HepG2 (cell line): Measurements from ENCODE around the gene WDR54. TPM values are rescaled to one million over a fixed set of nuclear protein-coding genes. Genes with fewer than 3 reads are reported as not detected.
A peak's percentile ranks its signal among the peaks of the same experiment; 100 is the strongest.

Source experiments
- CEBPB ChIP-seq: IDR thresholded peaks from 2 replicates; pipeline ENCODE4 v1.6.1; 2011; ENCODE audit warnings: low read depth, low read length, improper control_type of control experiment, borderline replicate concordance
- EEA1 ChIP-seq: sonication (generic); formaldehyde crosslinking; IDR thresholded peaks from 2 replicates; pipeline ENCODE4 v1.5.1; 2020; ENCODE audit warnings: mild to moderate bottlenecking, missing genetic modification reagents, borderline replicate concordance
- ETV6 ChIP-seq: sonication (generic); formaldehyde crosslinking; conservative IDR thresholded peaks from 2 replicates; pipeline ENCODE4 v1.4.0; 2020; ENCODE audit warnings: missing genetic modification reagents
- FOXP1 ChIP-seq, 2 experiments: fragments of 450-650 bp in 1 of 2; IDR thresholded peaks; 2 replicates each; pipeline ENCODE4 v1.6.1; 2017 to 2018; ENCODE audit warnings: antibody characterized with exemption in 1 of 2
- KDM6A ChIP-seq: IDR thresholded peaks from 2 replicates; pipeline ENCODE4 v1.6.1; 2016; ENCODE audit warnings: low read depth
- MED1 ChIP-seq: sonication (generic); formaldehyde crosslinking; IDR thresholded peaks from 2 replicates; pipeline ENCODE4 v1.4.0; 2020; ENCODE audit warnings: missing genetic modification reagents
- NCOA5 ChIP-seq: sonication (generic); formaldehyde crosslinking; IDR thresholded peaks from 2 replicates; pipeline ENCODE4 v1.4.0; 2020; ENCODE audit warnings: missing genetic modification reagents
- PRPF4 ChIP-seq: fragments of 200-400 bp; formaldehyde crosslinking; IDR thresholded peaks from 2 replicates; pipeline ENCODE4 v1.6.1; 2016; ENCODE audit warnings: low read length, low read depth; ENCODE audit not compliant: poor library complexity, severe bottlenecking
- SMAD9 ChIP-seq: sonication (generic); formaldehyde crosslinking; IDR thresholded peaks from 2 replicates; pipeline ENCODE4 v1.5.1; 2020; ENCODE audit warnings: mild to moderate bottlenecking, missing genetic modification reagents
- SNAI1 ChIP-seq: sonication (generic); formaldehyde crosslinking; IDR thresholded peaks from 2 replicates; pipeline ENCODE4 v1.5.0; 2020; ENCODE audit warnings: mild to moderate bottlenecking, missing genetic modification reagents, borderline replicate concordance
- TAF15 ChIP-seq: fragments of 200-400 bp; formaldehyde crosslinking; IDR thresholded peaks from one replicate; pipeline ENCODE4 v1.6.1; 2018; ENCODE audit warnings: mild to moderate bottlenecking, low read depth, low read length; ENCODE audit not compliant: poor library complexity, severe bottlenecking
- YEATS4 ChIP-seq: sonication (generic); formaldehyde crosslinking; IDR thresholded peaks from 2 replicates; pipeline ENCODE4 v1.4.0; 2020; ENCODE audit warnings: missing genetic modification reagents, borderline replicate concordance
- ZNF605 ChIP-seq: sonication (generic); formaldehyde crosslinking; IDR thresholded peaks from 2 replicates; pipeline ENCODE4 v1.8.0; 2022; ENCODE audit warnings: mild to moderate bottlenecking, missing genetic modification reagents
- ZNF7 ChIP-seq: IDR thresholded peaks from 2 replicates; pipeline ENCODE4 v1.6.1; 2016; ENCODE audit warnings: missing biosample characterization, missing genetic modification reagents
- ZSCAN30 ChIP-seq: sonication (generic); formaldehyde crosslinking; IDR thresholded peaks from 2 replicates; pipeline ENCODE4 v1.5.0; 2020; ENCODE audit warnings: mild to moderate bottlenecking, missing genetic modification reagents
- polyA plus RNA-seq, 8 experiments: library from polyadenylated mRNA; depleted of rRNA in 3 of 8; stranded (reverse) in 7 of 8; unstranded in 1 of 8; fragments of >200 nt; fragmentation: Illumina TruSeq in 4 of 8; extraction: Trizol in 4 of 8; gene quantifications; 2 replicates each; pipeline versions ENCODE4 v1.2.1 to v1.2.3, GENCODE V29; 2011 to 2016; ENCODE audit warnings: low read depth in 4 of 8, missing spikeins in 1 of 8, mixed read lengths in 1 of 8; ENCODE audit not compliant: insufficient read depth in 1 of 8
- total RNA-seq, 5 experiments: library from RNA; depleted of rRNA; stranded (reverse); fragments of >200 nt; fragmentation: Illumina TruSeq; extraction: Trizol; gene quantifications; 2 replicates each; pipeline ENCODE4 v1.2.3, GENCODE V29; 2016; ENCODE audit warnings: low read depth in 1 of 5
- TF ChIP-seq, protein P1 (sequence below): IDR thresholded peaks from 2 replicates; pipeline ENCODE4 v1.6.1; 2016; ENCODE audit warnings: missing compliant biosample characterization, missing genetic modification reagents, borderline replicate concordance
- TF ChIP-seq, protein P2 (sequence below): sonication (generic); formaldehyde crosslinking; IDR thresholded peaks from 2 replicates; pipeline ENCODE4 v1.4.0; 2020; ENCODE audit warnings: low read depth, mild to moderate bottlenecking, missing genetic modification reagents
- TF ChIP-seq, protein P3 (sequence below): sonication (generic); formaldehyde crosslinking; IDR thresholded peaks from 2 replicates; pipeline ENCODE4 v1.5.0; 2020; ENCODE audit warnings: mild to moderate bottlenecking, missing genetic modification reagents
- TF ChIP-seq, protein P4 (sequence below): sonication (generic); formaldehyde crosslinking; IDR thresholded peaks from 2 replicates; pipeline ENCODE4 v1.5.0; 2020; ENCODE audit warnings: missing genetic modification reagents
- TF ChIP-seq, protein P5 (sequence below): IDR thresholded peaks from 2 replicates; pipeline ENCODE4 v1.6.1; 2016; ENCODE audit warnings: low read depth, control low read depth

The WDR54 gene
- total and polyA plus RNA-seq, 2 of the 13 experiments (the other 11 are each of a cell fraction or from before 2014, with no cell fraction given): 2.0 to 17.3 TPM

DNA sequence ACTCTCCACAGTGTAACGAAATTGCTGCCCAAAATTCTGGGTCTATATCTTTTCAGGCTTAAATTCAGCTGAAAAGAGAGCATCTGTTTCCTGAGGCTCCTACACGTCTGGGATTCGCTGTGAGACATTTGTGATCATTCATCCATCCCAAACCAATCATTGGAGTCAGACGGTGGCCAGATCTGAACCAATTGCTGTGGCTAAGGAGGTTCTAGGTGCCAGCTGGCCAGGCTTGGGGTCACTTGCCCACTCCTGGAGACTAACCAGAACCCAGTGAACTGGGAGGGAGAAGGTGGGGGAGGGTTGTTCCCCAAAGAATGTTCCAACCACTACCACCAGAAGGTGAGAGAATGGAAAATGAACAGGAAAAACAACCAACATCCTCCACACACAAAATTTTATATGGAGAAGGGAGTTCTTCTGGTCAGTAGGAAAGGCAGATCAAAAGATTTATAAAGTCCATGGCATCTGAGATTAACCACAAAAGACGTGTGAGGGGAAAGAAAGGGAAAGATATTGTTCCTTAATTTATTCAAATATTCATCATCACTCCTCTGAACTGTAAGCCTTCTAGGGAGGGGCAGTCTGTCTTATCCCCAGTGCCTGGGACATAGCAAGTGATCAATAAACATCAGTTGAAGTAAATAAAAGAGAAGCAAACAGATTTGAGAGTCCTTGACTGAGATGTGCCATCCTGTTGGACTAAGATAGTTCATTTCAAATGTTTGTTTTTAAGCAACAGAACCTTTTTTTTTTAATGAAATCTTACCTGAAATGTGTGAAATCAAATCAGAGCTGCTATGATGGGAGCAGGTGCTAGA, 23.2 kb downstream of the WDR54 start (continued):
- TF ChIP-seq, protein P1, sequence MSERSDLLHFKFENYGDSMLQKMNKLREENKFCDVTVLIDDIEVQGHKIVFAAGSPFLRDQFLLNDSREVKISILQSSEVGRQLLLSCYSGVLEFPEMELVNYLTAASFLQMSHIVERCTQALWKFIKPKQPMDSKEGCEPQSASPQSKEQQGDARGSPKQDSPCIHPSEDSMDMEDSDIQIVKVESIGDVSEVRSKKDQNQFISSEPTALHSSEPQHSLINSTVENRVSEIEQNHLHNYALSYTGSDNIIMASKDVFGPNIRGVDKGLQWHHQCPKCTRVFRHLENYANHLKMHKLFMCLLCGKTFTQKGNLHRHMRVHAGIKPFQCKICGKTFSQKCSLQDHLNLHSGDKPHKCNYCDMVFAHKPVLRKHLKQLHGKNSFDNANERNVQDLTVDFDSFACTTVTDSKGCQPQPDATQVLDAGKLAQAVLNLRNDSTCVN (CRISPR knock-in tag): no peak
- no peak for TF ChIP-seq ETV6 (CRISPR knock-in tag)
- no peak for TF ChIP-seq FOXP1 (IDR thresholded peaks at IDR 0.05)
- peak; percentile 29; the same call in 1 of the 2 replicates for TF ChIP-seq FOXP1 (CRISPR knock-in tag; IDR thresholded peaks at IDR 0.05)
- 0 out of 2 replicates have a peak, but pooled peaks have one; percentile 29 for TF ChIP-seq MED1 (CRISPR knock-in tag)
- no peak for TF ChIP-seq ZNF7 (CRISPR knock-in tag)
- TF ChIP-seq TAF15: no peak
- no peak for TF ChIP-seq CEBPB
- no peak for TF ChIP-seq SNAI1
- TF ChIP-seq EEA1 (CRISPR knock-in tag): no peak
- no peak for TF ChIP-seq KDM6A (CRISPR knock-in tag)
- TF ChIP-seq, protein P2, sequence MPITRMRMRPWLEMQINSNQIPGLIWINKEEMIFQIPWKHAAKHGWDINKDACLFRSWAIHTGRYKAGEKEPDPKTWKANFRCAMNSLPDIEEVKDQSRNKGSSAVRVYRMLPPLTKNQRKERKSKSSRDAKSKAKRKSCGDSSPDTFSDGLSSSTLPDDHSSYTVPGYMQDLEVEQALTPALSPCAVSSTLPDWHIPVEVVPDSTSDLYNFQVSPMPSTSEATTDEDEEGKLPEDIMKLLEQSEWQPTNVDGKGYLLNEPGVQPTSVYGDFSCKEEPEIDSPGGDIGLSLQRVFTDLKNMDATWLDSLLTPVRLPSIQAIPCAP (CRISPR knock-in tag): no peak
- no peak for TF ChIP-seq SMAD9 (CRISPR knock-in tag)
- TF ChIP-seq, protein P3, sequence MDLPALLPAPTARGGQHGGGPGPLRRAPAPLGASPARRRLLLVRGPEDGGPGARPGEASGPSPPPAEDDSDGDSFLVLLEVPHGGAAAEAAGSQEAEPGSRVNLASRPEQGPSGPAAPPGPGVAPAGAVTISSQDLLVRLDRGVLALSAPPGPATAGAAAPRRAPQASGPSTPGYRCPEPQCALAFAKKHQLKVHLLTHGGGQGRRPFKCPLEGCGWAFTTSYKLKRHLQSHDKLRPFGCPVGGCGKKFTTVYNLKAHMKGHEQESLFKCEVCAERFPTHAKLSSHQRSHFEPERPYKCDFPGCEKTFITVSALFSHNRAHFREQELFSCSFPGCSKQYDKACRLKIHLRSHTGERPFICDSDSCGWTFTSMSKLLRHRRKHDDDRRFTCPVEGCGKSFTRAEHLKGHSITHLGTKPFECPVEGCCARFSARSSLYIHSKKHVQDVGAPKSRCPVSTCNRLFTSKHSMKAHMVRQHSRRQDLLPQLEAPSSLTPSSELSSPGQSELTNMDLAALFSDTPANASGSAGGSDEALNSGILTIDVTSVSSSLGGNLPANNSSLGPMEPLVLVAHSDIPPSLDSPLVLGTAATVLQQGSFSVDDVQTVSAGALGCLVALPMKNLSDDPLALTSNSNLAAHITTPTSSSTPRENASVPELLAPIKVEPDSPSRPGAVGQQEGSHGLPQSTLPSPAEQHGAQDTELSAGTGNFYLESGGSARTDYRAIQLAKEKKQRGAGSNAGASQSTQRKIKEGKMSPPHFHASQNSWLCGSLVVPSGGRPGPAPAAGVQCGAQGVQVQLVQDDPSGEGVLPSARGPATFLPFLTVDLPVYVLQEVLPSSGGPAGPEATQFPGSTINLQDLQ (CRISPR knock-in tag): no peak
- TF ChIP-seq PRPF4: no peak
- no peak for TF ChIP-seq ZSCAN30 (CRISPR knock-in tag)
- TF ChIP-seq YEATS4 (CRISPR knock-in tag): 0 out of 2 replicates have a peak, but pooled peaks have one; percentile 3
- no peak for TF ChIP-seq ZNF605 (CRISPR knock-in tag)
- no peak for TF ChIP-seq NCOA5 (CRISPR knock-in tag)
- TF ChIP-seq, protein P4, sequence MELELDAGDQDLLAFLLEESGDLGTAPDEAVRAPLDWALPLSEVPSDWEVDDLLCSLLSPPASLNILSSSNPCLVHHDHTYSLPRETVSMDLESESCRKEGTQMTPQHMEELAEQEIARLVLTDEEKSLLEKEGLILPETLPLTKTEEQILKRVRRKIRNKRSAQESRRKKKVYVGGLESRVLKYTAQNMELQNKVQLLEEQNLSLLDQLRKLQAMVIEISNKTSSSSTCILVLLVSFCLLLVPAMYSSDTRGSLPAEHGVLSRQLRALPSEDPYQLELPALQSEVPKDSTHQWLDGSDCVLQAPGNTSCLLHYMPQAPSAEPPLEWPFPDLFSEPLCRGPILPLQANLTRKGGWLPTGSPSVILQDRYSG: no peak
- TF ChIP-seq, protein P5, sequence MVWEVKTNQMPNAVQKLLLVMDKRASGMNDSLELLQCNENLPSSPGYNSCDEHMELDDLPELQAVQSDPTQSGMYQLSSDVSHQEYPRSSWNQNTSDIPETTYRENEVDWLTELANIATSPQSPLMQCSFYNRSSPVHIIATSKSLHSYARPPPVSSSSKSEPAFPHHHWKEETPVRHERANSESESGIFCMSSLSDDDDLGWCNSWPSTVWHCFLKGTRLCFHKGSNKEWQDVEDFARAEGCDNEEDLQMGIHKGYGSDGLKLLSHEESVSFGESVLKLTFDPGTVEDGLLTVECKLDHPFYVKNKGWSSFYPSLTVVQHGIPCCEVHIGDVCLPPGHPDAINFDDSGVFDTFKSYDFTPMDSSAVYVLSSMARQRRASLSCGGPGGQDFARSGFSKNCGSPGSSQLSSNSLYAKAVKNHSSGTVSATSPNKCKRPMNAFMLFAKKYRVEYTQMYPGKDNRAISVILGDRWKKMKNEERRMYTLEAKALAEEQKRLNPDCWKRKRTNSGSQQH (CRISPR knock-in tag): no peak
